SK-N-SH (cell line): Measurements from ENCODE around the gene PTTG1IP2. TPM values are rescaled to one million over a fixed set of nuclear protein-coding genes. Genes with fewer than 3 reads are reported as not detected.

Source experiments
- CTCF ChIA-PET: fragments of 300-600, 350-600 bp; formaldehyde crosslinking; extraction: SDS; loops from one replicate; lab custom pipeline; 2021; lab: Yijun Ruan, JAX
- POLR2A ChIA-PET: fragments of 350-600 bp; sonication (Branson Sonifier 250); formaldehyde crosslinking; extraction: SDS; loops from one replicate; lab custom pipeline; 2020; ENCODE audit warnings: antibody characterized with exemption, inconsistent platforms; lab: Yijun Ruan, JAX
- DNase-seq: peaks from one replicate; pipeline ENCODE4 v3.0.0; 2012
- H2AFZ ChIP-seq: fragments of 200-600 bp; sonication (generic); 2 replicates; pipeline ENCODE4 v1.8.1; 2016; ENCODE audit warnings: antibody characterized with exemption, mild to moderate bottlenecking, low read depth
- H3F3A ChIP-seq: fragments of 200-600 bp; sonication (generic); replicated peaks from 2 replicates; pipeline ENCODE3; 2016; ENCODE audit warnings: antibody characterized with exemption, mild to moderate bottlenecking; ENCODE audit not compliant: insufficient read depth
- H3K27ac ChIP-seq, 2 experiments: fragments of 200-500 bp in 1 of 2; fragments of 200-600 bp in 1 of 2; sonication (Bioruptor generic) in 1 of 2; sonication (generic), shearing (Covaris generic) in 1 of 2; 2 replicates each; pipeline versions ENCODE4 v1.5.1 to v1.6.1; 2014 to 2016; ENCODE audit warnings: low read depth in 2 of 2, inconsistent platforms in 1 of 2, low read length in 1 of 2, mild to moderate bottlenecking in 1 of 2, mixed read lengths in 1 of 2
- H3K27me3 ChIP-seq: fragments of 200-600 bp; sonication (generic), shearing (Covaris generic); 2 replicates; pipeline ENCODE4 v1.6.1; 2016; ENCODE audit warnings: mixed run types; ENCODE audit not compliant: insufficient read depth
- H3K36me3 ChIP-seq, 2 experiments: fragments of 200-500 bp in 1 of 2; fragments of 200-600 bp in 1 of 2; sonication (Bioruptor generic) in 1 of 2; sonication (generic) in 1 of 2; replicated peaks in 1 of 2; 2 replicates each; pipeline versions ENCODE3 to v1.5.1; 2014 to 2016; ENCODE audit warnings: low read length in 1 of 2, mild to moderate bottlenecking in 1 of 2; ENCODE audit not compliant: insufficient read depth in 2 of 2, control insufficient read depth in 1 of 2
- H3K4me1 ChIP-seq, 2 experiments: fragments of 200-500 bp in 1 of 2; fragments of 200-600 bp in 1 of 2; sonication (Bioruptor generic) in 1 of 2; sonication (generic), shearing (Covaris generic) in 1 of 2; 2 replicates each; pipeline versions ENCODE4 v1.5.1 to v1.6.1; 2014 to 2016; ENCODE audit warnings: low read depth in 1 of 2, low read length in 1 of 2, mixed run types in 1 of 2; ENCODE audit not compliant: insufficient read depth in 2 of 2, control insufficient read depth in 1 of 2
- H3K4me2 ChIP-seq: fragments of 200-600 bp; sonication (generic), shearing (Covaris generic); 2 replicates; pipeline ENCODE4 v1.6.1; 2017; ENCODE audit warnings: mixed run types
- H3K4me3 ChIP-seq, 2 experiments: fragments of 200-500 bp in 1 of 2; fragments of 200-600 bp in 1 of 2; sonication (Bioruptor generic) in 1 of 2; sonication (generic), shearing (Covaris generic) in 1 of 2; 2 replicates each; pipeline versions ENCODE4 v1.5.1 to v1.8.1; 2014 to 2016; ENCODE audit warnings: low read depth in 2 of 2, inconsistent platforms in 1 of 2, low read length in 1 of 2, mild to moderate bottlenecking in 1 of 2, mixed read lengths in 1 of 2, moderate library complexity in 1 of 2
- H3K79me2 ChIP-seq: fragments of 200-600 bp; sonication (generic); 2 replicates; pipeline ENCODE4 v1.8.1; 2017; ENCODE audit warnings: mild to moderate bottlenecking; ENCODE audit not compliant: insufficient read depth
- H3K9ac ChIP-seq: fragments of 200-600 bp; sonication (generic); 2 replicates; pipeline ENCODE4 v1.6.1; 2017; ENCODE audit warnings: mixed run types
- H3K9me2 ChIP-seq: fragments of 200-600 bp; sonication (generic); 2 replicates; pipeline ENCODE4 v1.6.1; 2017; ENCODE audit warnings: mixed run types
- H3K9me3 ChIP-seq: fragments of 200-600 bp; sonication (generic); 2 replicates; pipeline ENCODE4 v1.6.1; 2017; ENCODE audit warnings: mixed run types, mild to moderate bottlenecking, moderate library complexity
- H4K20me1 ChIP-seq: fragments of 200-600 bp; sonication (generic); 2 replicates; pipeline ENCODE4 v1.6.1; 2017; ENCODE audit warnings: mild to moderate bottlenecking, mixed run types; ENCODE audit not compliant: insufficient read depth
- ELF1 ChIP-seq: IDR thresholded peaks from 2 replicates; pipeline ENCODE4 v1.4.0; 2012
- FOSL2 ChIP-seq: IDR thresholded peaks from 2 replicates; pipeline ENCODE4 v1.4.0; 2012; ENCODE audit warnings: low read depth, mild to moderate bottlenecking, moderate library complexity, borderline replicate concordance
- FOXJ3 ChIP-seq: sonication (generic); formaldehyde crosslinking; IDR thresholded peaks from 2 replicates; pipeline ENCODE4 v1.5.1; 2020; ENCODE audit warnings: mild to moderate bottlenecking, missing genetic modification reagents
- GATA2 ChIP-seq: sonication (generic); formaldehyde crosslinking; IDR thresholded peaks from 2 replicates; pipeline ENCODE4 v1.5.0; 2020; ENCODE audit warnings: mild to moderate bottlenecking, missing genetic modification reagents
- JUND ChIP-seq: IDR thresholded peaks from 2 replicates; pipeline ENCODE4 v1.4.0; 2012
- MXI1 ChIP-seq: IDR thresholded peaks from 2 replicates; pipeline ENCODE4 v1.6.1; 2012; ENCODE audit warnings: mild to moderate bottlenecking, low read depth, low read length, improper control_type of control experiment
- NFIC ChIP-seq: IDR thresholded peaks from 2 replicates; pipeline ENCODE4 v1.4.0; 2012; ENCODE audit warnings: borderline replicate concordance
- NRF1 ChIP-seq: IDR thresholded peaks from 2 replicates; pipeline ENCODE4 v1.6.1; 2012; ENCODE audit warnings: low read depth, mild to moderate bottlenecking, low read length
- RFX5 ChIP-seq: IDR thresholded peaks from 2 replicates; pipeline ENCODE4 v1.6.1; 2012; ENCODE audit warnings: mild to moderate bottlenecking, improper control_type of control experiment, low read length
- SIN3A ChIP-seq: IDR thresholded peaks from 2 replicates; pipeline ENCODE4 v1.6.1; 2012; ENCODE audit warnings: low read depth, mild to moderate bottlenecking, low read length, moderate library complexity, borderline replicate concordance
- SMC3 ChIP-seq: IDR thresholded peaks from 2 replicates; pipeline ENCODE4 v1.6.1; 2012; ENCODE audit warnings: low read depth, low read length, improper control_type of control experiment
- TAF1 ChIP-seq: IDR thresholded peaks from 2 replicates; pipeline ENCODE4 v1.6.1; 2012; ENCODE audit warnings: low read depth, mild to moderate bottlenecking, low read length, moderate library complexity, borderline replicate concordance
- TCF12 ChIP-seq: IDR thresholded peaks from 2 replicates; pipeline ENCODE4 v1.4.0; 2012
- YY1 ChIP-seq: IDR thresholded peaks from 2 replicates; pipeline ENCODE4 v1.4.0; 2012; ENCODE audit warnings: low read depth, mild to moderate bottlenecking
- WGBS: methylation state at CpG from one replicate; pipeline ENCODE4 v1.1.6; 2017; ENCODE audit warnings: low lambda C conversion rate; 5-methylcytosine and 5-hydroxymethylcytosine counted together
- polyA plus RNA-seq, 3 experiments: library from polyadenylated mRNA; depleted of rRNA; stranded (reverse); fragments of >200 nt; gene quantifications; 2 replicates each; pipeline ENCODE4 v1.2.3, GENCODE V29; 2012
- TF ChIP-seq, protein P1 (sequence below): IDR thresholded peaks from 2 replicates; pipeline ENCODE4 v1.6.1; 2012; ENCODE audit warnings: mild to moderate bottlenecking, low read depth, low read length, moderate library complexity
- TF ChIP-seq, protein P2 (sequence below): IDR thresholded peaks from 2 replicates; pipeline ENCODE4; 2012

PTTG1IP2 gene
- polyA plus RNA-seq, 1 of the 3 experiments (the other 2 are of a cell fraction), result not detected

DNA sequence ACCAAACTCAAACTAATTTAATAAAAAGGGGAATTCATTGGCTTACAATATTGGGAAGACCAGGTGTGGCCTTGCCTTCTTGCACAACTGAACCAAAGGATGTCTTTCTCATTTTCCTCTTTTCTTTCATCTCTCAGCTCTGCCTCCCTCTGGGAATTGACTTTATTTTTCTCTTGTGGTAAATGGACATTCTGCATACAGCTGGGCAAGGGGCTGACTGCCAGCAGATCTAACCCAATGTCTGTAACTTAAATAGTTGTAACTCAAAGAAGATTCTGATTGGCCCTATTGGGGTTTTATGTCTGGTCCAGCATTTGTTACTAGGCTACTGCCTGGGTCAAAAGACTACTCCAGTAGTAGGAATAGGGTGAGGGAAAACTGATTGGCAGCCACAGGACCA lies 15.3 kb downstream of the PTTG1IP2 start (continued):
- TF ChIP-seq, protein P1, sequence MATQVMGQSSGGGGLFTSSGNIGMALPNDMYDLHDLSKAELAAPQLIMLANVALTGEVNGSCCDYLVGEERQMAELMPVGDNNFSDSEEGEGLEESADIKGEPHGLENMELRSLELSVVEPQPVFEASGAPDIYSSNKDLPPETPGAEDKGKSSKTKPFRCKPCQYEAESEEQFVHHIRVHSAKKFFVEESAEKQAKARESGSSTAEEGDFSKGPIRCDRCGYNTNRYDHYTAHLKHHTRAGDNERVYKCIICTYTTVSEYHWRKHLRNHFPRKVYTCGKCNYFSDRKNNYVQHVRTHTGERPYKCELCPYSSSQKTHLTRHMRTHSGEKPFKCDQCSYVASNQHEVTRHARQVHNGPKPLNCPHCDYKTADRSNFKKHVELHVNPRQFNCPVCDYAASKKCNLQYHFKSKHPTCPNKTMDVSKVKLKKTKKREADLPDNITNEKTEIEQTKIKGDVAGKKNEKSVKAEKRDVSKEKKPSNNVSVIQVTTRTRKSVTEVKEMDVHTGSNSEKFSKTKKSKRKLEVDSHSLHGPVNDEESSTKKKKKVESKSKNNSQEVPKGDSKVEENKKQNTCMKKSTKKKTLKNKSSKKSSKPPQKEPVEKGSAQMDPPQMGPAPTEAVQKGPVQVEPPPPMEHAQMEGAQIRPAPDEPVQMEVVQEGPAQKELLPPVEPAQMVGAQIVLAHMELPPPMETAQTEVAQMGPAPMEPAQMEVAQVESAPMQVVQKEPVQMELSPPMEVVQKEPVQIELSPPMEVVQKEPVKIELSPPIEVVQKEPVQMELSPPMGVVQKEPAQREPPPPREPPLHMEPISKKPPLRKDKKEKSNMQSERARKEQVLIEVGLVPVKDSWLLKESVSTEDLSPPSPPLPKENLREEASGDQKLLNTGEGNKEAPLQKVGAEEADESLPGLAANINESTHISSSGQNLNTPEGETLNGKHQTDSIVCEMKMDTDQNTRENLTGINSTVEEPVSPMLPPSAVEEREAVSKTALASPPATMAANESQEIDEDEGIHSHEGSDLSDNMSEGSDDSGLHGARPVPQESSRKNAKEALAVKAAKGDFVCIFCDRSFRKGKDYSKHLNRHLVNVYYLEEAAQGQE, result no peak
- no peak for TF ChIP-seq ELF1
- TF ChIP-seq TAF1, result no peak
- TF ChIP-seq FOXJ3, result no peak
- no peak for TF ChIP-seq SMC3
- TF ChIP-seq MXI1, result no peak
- TF ChIP-seq TCF12, result no peak
- TF ChIP-seq NRF1, result no peak
- no peak for TF ChIP-seq NFIC
- no peak for TF ChIP-seq SIN3A
- no peak for TF ChIP-seq FOSL2

DNA sequence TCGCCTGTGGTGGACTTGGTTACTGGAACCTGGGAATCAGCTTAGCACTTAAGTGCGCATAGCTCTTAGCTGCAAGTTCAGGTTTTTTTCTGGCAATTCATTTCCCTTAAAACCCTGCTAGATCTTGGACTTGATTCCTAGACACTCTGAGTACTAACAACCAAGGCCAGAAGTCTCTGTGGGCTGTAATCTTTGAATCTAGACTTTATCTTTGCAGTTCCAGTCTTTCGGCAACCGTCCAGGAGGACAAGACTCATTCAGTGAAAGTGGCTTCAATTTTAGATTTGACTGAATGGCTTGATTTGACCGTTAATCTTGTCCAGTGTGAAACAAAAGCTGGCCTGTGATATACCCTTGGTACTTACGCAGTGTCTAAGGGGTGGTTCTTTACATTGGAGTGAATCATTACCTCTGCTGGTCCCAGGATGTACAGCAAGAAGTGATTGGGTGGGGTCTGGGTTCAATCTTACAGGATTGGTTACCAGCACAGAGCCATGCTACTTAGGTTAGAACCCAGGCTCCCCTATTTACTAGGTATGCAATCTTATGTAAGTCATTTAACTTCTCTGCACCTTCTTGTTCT lies 16.4 kb downstream of the PTTG1IP2 start:
- no peak for DNase-seq
- H3K9ac ChIP-seq, result no peak overlapping the region
- no peaks in the 10 kb centered on the region for H3K79me2 ChIP-seq
- no peaks in the 10 kb centered on the region for H3K27me3 ChIP-seq
- H3K27ac ChIP-seq, result no peak overlapping the region
- H3K4me2 ChIP-seq, result no peak overlapping the region
- no peak overlapping the region for H2AFZ ChIP-seq
- CTCF ChIA-PET, result interaction anchor here (1.3 to 1.5 kb wide), 2 partner anchors 31 to 143 kb away, joined by 4 read pairs; no protein-coding TSS in a partner anchor
- TF ChIP-seq RFX5 (no peak), YY1 (no peak), NRF1 (no peak), GATA2 (CRISPR knock-in tag) (peak; percentile 13; the same call in 1 of the 2 replicates), JUND (no peak)
- TF ChIP-seq, protein P2, sequence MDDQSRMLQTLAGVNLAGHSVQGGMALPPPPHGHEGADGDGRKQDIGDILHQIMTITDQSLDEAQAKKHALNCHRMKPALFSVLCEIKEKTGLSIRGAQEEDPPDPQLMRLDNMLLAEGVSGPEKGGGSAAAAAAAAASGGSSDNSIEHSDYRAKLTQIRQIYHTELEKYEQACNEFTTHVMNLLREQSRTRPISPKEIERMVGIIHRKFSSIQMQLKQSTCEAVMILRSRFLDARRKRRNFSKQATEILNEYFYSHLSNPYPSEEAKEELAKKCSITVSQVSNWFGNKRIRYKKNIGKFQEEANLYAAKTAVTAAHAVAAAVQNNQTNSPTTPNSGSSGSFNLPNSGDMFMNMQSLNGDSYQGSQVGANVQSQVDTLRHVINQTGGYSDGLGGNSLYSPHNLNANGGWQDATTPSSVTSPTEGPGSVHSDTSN, result peak; percentile 31; the same call in 1 of the 2 replicates
- TF ChIP-seq, all 33 proteins: peak for 2
- Histone ChIP-seq H4K20me1 (no peaks in the 10 kb centered on the region), H3K4me1 (peaks cover 0 to 6% of the 10 kb centered on the region in 2 experiments; a peak in 1 of 4 replicates), H3K9me3 (0 out of 2 replicates have a peak, but pooled peaks cover 6% of the 10 kb centered on the region), H3F3A (no peaks in the 10 kb centered on the region), H3K36me3 (no peaks in the 10 kb centered on the region), H3K9me2 (no peaks in the 10 kb centered on the region), H3K4me3 (no peak overlapping the region)
- WGBS, result 66% methylated on average over 6 of the region's 6 CpGs
- POLR2A ChIA-PET, result no interaction called here
